NOMO-1 treated with dmso at 0.1 percent for 144 hours (cell line): ENCODE results near the gene RHEBL1.

Source experiments
- DNase-seq: peaks from one replicate; lab custom pipeline; 2025; ENCODE audit not compliant: unreplicated experiment; lab: John Stamatoyannopoulos, UW

RHEBL1 gene

GRCh38 chr12:49037947-49038237 is 31.9 kb downstream of the RHEBL1 start:
- no peak for DNase-seq

GRCh38 chr12:49037111-49037946 is 32.5 kb downstream of the RHEBL1 start:
- no peak for DNase-seq

- no peak for DNase-seq
These were observed 33.8 kb downstream of the RHEBL1 start for GRCh38 chr12:49036029-49036428.

- DNase-seq: no peak
These were observed 35.5 kb downstream of the RHEBL1 start for GRCh38 chr12:49034286-49034622.

- DNase-seq: no peak
These were observed 36.0 kb downstream of the RHEBL1 start for GRCh38 chr12:49033611-49034285.

- DNase-seq: no peak
These were observed 36.9 kb downstream of the RHEBL1 start for GRCh38 chr12:49032679-49033447.

GRCh38 chr12:49032276-49032675 is 37.5 kb downstream of the RHEBL1 start:
- no peak for DNase-seq

- DNase-seq: no peak
These were observed 38.1 kb downstream of the RHEBL1 start for GRCh38 chr12:49031573-49032161.

GRCh38 chr12:49030714-49031572 is 38.8 kb downstream of the RHEBL1 start:
- DNase-seq: no peak

GRCh38 chr12:49030119-49030518 is 39.7 kb downstream of the RHEBL1 start:
- no peak for DNase-seq

GRCh38 chr12:49028666-49029275 is 41.0 kb downstream of the RHEBL1 start:
- no peak for DNase-seq

- no peak for DNase-seq
These were observed 41.8 kb downstream of the RHEBL1 start for GRCh38 chr12:49027846-49028555.

- no peak for DNase-seq
These were observed 42.9 kb downstream of the RHEBL1 start for GRCh38 chr12:49026678-49027480.

GRCh38 chr12:49026101-49026500 is 43.7 kb downstream of the RHEBL1 start:
- DNase-seq: no peak

- no peak for DNase-seq
These were observed 44.3 kb downstream of the RHEBL1 start for GRCh38 chr12:49025463-49025862.

GRCh38 chr12:49024543-49024942 is 45.2 kb downstream of the RHEBL1 start:
- no peak for DNase-seq

GRCh38 chr12:49023812-49024211 is 46.0 kb downstream of the RHEBL1 start:
- DNase-seq: no peak

GRCh38 chr12:49022558-49023178 is 47.1 kb downstream of the RHEBL1 start:
- DNase-seq: no peak
